ENCODE data around the gene UNC5A.

UNC5A gene

DNA sequence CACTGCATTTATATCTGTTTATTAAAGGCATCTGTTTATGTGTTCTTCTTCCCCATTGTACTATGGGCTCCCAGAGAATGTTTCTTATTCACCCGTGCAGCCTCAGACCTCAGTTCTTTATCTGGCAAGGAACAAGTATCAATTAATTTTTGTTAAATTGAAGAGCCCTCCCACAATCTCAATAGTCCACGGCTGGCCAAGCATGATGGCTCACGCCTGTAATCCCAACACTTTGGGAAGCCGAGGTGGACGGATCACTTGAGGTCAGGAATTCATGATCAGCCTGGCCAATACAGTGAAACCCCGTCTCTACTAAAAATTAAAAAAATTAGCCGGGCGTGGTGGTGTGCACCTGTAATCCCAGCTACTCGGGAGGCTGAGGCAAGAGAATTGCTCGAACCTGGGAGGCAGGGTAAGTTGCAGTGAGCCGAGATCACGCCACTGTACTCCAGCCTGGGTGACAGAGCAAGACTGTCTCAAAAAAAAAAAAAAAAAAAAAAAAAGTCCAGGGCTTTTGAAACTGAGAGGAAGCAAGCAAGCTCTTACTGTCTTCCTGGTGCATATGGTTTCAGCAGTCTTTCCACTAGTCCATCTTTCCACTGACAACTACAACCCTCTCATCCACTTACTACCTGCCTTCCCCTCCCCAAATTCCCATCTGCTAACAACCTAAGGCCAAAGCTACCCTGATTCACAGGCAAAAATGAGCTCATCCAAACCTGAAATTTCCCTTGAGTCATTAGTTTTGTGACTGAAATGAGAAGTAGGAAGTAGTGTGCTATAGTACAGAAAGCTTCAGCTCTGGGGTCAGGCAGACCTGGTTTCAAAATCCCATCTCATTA lies 91.1 kb downstream of the UNC5A start:
- DNase-seq = peak; percentile 31

- DNase-seq = no peak
These were observed 91.9 kb downstream of the UNC5A start for GRCh38 chr5:176902102-176902814.

DNA sequence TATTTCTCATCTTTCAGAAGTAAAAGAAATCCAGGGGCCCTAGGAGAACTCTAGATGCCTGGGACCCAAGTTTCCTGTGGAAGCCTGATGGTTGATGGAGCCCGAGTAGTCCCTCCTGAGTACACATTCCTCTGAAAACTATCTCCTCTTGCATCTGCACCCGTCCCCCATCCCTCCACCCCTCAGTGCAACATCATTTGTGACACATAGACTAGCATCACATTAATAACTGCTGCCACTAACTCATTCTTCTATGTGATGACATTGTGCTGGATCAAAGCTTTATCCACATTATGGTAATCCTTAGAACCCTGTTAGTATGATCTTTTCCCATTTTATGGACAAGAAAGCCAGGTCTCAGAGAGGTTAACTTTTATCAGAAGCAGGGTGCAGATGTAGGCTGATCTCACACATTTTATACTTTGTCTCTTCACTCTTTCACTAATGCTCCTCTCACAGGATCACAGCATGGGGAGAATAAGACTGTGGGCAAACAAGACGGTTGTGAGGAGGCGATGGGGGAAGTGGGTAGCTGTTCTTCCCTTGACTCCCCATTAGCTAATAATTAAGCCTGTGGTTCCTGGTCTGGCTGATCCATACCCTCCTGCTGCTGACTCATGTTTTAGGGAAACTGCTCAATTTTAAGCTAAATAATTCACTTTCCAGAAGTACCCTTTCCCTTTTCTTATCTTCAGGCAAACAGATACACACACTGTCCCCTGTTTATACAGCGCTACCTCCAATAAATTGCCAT lies 92.7 kb downstream of the UNC5A start:
- no peak for DNase-seq

DNA sequence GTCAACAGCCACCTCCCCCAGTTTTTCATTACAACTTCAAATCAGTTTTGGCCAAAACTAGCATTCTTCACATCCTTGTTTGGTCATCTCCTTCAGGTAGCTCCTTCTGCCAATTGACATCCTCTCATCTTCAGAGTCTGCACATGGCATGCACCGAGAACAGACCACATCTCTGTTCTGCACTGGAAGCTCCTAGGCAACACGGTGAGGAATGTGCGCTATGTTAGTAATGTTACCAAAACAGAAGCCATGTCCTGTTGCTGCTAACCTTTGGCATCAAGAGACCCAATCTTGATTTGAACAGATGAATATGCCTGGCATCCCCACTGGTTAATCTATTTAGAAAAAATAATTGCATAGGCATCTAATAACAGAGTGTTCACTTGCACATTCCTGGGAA lies 93.9 kb downstream of the UNC5A start:
- no peak for DNase-seq

GRCh38 chr5:176906126-176906525 lies 95.8 kb downstream of the UNC5A start:
- no peak for DNase-seq

- no peak for DNase-seq
These were observed 96.4 kb downstream of the UNC5A start for GRCh38 chr5:176906796-176907195.

GRCh38 chr5:176908675-176909368 lies 98.5 kb downstream of the UNC5A start:
- DNase-seq = no peak

DNA sequence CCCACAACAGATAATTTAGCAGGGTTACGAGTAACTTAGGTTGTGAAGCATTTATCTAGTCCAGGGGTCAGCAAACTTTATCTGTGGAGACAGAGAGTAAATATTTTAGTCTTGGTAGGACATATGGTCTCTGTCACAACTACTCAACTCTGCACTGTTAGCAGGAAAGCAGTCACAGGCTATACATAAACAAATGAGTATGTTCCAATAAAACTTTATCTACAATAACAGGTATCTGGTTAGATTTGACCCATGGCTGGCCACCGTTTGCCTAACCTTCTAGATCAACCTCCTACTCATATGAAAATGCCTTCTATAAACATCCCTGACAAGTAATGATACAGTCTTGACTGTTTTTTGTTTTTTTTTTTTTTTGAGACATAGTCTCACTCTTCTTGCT lies 101.8 kb downstream of the UNC5A start:
- DNase-seq = no peak

DNA sequence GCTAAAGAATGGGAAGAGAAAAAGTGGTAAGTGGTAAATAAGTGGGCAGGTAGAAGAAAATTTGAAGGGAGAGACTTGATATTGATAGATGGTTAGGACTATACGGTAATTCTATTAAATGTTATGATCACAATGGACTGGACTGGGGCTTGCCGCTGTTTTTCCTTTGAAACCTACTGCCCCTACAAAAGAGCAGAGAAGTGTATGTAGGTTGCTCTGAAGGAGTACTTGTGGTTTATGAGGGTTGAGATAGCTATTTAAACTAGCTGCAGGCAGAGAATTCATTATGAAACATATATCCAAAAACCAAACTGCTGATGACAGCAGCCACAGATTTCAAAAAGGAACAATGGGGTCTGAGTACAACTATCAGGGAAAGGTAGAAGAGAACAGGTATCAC lies 105.5 kb downstream of the UNC5A start:
- DNase-seq = no peak

GRCh38 chr5:176916337-176916736 lies 106.0 kb downstream of the UNC5A start:
- DNase-seq = no peak

DNA sequence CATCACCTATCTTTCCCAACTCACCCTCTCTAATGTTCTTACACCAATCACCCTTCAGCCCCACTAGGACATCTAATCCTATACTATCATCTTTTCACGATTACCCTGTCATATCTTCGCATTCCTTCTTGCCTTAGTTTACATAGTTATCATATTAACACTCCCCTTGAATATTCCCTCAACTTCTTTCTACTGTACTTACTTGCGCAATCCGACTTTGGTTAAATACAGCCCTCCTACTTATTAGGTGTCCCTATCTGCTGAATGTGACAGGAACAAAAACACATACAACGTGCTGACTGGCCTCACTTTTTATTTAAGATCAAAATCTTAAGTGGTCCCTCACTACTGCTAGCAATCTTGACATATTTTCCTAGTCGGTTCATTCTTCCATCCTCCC lies 108.3 kb downstream of the UNC5A start:
- DNase-seq = no peak

GRCh38 chr5:176921714-176922113 lies 111.4 kb downstream of the UNC5A start:
- no peak for DNase-seq

DNA sequence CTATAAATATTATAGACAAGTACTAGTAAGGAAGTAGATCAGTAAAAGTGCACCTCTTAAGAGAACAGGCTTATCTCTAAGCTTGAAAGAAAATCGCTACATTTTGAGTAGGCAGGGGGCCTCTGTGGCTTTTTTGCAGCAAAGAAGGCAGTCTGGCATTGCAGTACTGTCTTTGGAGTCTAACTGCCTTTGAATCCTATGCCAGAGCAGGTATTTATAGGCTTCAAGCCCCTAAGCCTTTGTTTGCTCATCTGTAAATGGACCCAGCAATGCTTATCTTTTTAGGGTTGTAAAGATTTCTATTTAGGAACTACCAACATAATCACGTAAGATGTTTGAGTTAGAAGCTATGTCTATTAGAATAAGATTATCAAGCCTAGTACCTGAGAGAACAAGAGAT lies 112.5 kb downstream of the UNC5A start:
- no peak for DNase-seq

GRCh38 chr5:176927562-176927961 lies 117.2 kb downstream of the UNC5A start:
- no peak for DNase-seq

DNA sequence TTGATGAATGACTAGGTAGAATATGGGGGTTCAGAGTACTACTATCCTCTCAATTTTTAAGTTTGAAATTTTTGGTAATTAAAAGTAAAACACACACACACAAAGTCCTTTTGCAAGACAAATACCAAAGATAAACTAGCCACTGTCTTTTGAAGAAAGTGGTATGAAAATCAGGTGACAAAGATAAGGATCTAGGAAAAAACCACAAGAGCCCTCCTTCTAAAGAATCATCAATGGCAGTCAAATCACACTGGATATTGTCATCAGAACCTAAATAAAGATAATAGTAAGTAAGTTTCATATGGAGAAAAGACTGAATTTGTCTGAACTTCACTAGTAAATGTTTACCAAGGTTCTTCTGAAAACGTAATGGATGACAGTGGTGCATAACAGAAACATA lies 119.3 kb downstream of the UNC5A start:
- DNase-seq = no peak

Measured in activated CD4-positive, alpha-beta T cell treated with anti-CD3 and anti-CD28 coated beads for 48 hours (primary cell).